OCI-LY3 (cell line): ENCODE data around the gene SGPP2.
A peak's percentile ranks its signal among the peaks of the same experiment; 100 is the strongest.

Experiments
- H2AFZ ChIP-seq: fragments of 200-600, 300-600 bp; shearing (Covaris generic); 2 replicates; pipeline ENCODE4 v1.6.0; 2014; ENCODE audit warnings: antibody characterized with exemption, low read depth, low read length
- H3K27ac ChIP-seq: fragments of 200-600, 300-600 bp; sonication (generic); 2 replicates; pipeline ENCODE4 v1.5.1; 2014; ENCODE audit warnings: mild to moderate bottlenecking, low read length, moderate library complexity, mixed read lengths
- H3K27me3 ChIP-seq: fragments of 200-600, 300-600 bp; sonication (generic); 2 replicates; pipeline ENCODE4 v1.6.1; 2014; ENCODE audit warnings: low read depth, low read length, mixed read lengths
- H3K36me3 ChIP-seq: fragments of 200-600, 300-600 bp; sonication (generic); replicated peaks from 2 replicates; pipeline ENCODE3; 2014; ENCODE audit warnings: low read depth, low read length, mixed read lengths
- H3K4me1 ChIP-seq: fragments of 300-600, 200-600 bp; sonication (generic); 2 replicates; pipeline ENCODE4 v1.6.1; 2014; ENCODE audit warnings: low read length, mixed read lengths
- H3K4me2 ChIP-seq: fragments of 200-600, 300-600 bp; sonication (generic); 2 replicates; pipeline ENCODE4 v1.6.1; 2014; ENCODE audit warnings: low read length, mixed read lengths
- H3K4me3 ChIP-seq: fragments of 300-600, 200-600 bp; sonication (generic); 2 replicates; pipeline ENCODE4 v1.5.1; 2014; ENCODE audit warnings: antibody characterized with exemption, mild to moderate bottlenecking, low read length, moderate library complexity
- H3K79me2 ChIP-seq: fragments of 300-600, 200-600 bp; shearing (Covaris generic); 2 replicates; pipeline ENCODE4 v1.6.1; 2014; ENCODE audit warnings: mild to moderate bottlenecking, low read length, mixed read lengths
- H3K9ac ChIP-seq: fragments of 300-600, 200-600 bp; shearing (Covaris generic); 2 replicates; pipeline ENCODE4 v1.6.0; 2014; ENCODE audit warnings: mild to moderate bottlenecking, low read length, moderate library complexity
- H3K9me3 ChIP-seq: fragments of 200-600, 300-600 bp; shearing (Covaris generic); 2 replicates; pipeline ENCODE4 v1.6.1; 2014; ENCODE audit warnings: low read length, mixed read lengths; ENCODE audit not compliant: insufficient read depth
- H4K20me1 ChIP-seq: fragments of 200-600, 300-600 bp; sonication (generic); 2 replicates; pipeline ENCODE4 v1.6.1; 2016; ENCODE audit warnings: low read length, mixed read lengths; ENCODE audit not compliant: insufficient read depth
- EZH2phosphoT487 ChIP-seq: fragments of 200-600 bp; shearing (Covaris generic); IDR thresholded peaks from 2 replicates; pipeline ENCODE4 v1.6.1; 2018; ENCODE audit warnings: antibody characterized with exemption, mixed run types, low read depth
- TF ChIP-seq, protein P1 (sequence below): fragments of 200-600, 300-600 bp; sonication (generic); IDR thresholded peaks from 2 replicates; pipeline ENCODE4 v1.5.1; 2014; ENCODE audit warnings: antibody characterized with exemption, low read length, low read depth

Gene SGPP2

DNA sequence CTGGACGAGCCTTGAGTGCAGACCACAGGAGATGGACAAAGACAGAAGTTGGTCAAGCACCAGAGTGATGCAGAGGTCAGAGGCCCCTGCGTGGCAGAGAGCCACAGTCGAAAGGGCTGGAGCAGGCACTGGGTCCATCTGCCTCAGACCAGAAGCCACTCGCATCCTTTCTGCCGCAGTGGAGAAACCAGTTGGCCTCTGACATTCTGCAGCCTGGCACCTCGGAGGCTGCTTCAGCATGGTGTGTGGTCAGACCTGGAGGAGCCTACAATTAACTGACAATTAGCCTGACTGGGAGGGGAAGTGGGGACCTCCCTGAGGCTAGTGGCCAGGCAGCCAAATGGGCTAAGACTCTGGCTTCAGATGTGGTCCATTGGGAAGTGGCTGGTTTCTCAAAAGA, 111.1 kb downstream of the SGPP2 start:
- Histone ChIP-seq H3K9ac (no peak overlapping the region), H3K4me1 (peaks cover 15% of the 10 kb centered on the region), H3K36me3 (no peaks in the 10 kb centered on the region), H3K9me3 (no peaks in the 10 kb centered on the region), H3K79me2 (no peaks in the 10 kb centered on the region), H2AFZ (no peak overlapping the region), H3K4me2 (no peak overlapping the region), H4K20me1 (no peaks in the 10 kb centered on the region), H3K4me3 (no peak overlapping the region), H3K27me3 (no peaks in the 10 kb centered on the region), H3K27ac (no peak overlapping the region)
- no peak for TF ChIP-seq EZH2phosphoT487
- TF ChIP-seq, protein P1, sequence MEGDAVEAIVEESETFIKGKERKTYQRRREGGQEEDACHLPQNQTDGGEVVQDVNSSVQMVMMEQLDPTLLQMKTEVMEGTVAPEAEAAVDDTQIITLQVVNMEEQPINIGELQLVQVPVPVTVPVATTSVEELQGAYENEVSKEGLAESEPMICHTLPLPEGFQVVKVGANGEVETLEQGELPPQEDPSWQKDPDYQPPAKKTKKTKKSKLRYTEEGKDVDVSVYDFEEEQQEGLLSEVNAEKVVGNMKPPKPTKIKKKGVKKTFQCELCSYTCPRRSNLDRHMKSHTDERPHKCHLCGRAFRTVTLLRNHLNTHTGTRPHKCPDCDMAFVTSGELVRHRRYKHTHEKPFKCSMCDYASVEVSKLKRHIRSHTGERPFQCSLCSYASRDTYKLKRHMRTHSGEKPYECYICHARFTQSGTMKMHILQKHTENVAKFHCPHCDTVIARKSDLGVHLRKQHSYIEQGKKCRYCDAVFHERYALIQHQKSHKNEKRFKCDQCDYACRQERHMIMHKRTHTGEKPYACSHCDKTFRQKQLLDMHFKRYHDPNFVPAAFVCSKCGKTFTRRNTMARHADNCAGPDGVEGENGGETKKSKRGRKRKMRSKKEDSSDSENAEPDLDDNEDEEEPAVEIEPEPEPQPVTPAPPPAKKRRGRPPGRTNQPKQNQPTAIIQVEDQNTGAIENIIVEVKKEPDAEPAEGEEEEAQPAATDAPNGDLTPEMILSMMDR, result no peak

DNA sequence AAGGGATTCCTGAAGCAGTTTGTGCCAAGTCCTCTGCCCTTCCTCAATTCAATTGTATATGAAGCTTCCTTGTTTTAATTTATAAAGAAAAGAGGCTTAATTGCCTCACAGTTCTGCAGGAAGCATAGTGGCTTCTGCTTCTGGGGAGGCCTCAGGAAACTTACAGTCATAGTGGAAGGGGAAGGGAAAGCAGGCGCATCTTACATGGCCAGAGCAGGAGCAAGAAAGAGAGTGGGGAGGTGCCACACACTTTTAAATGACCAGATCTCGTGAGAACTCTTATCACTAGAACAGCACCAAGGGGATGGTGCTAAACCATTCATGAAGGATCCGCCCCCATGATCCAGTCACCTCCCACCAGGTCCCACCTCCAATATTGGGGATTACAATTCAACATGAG, 114.2 kb downstream of the SGPP2 start:
- Histone ChIP-seq H3K9me3 (no peaks in the 10 kb centered on the region), H4K20me1 (no peaks in the 10 kb centered on the region), H3K27ac (no peak overlapping the region), H3K4me2 (peak overlapping the region; percentile 30; the same call in 1 of the 2 replicates), H2AFZ (no peak overlapping the region), H3K27me3 (no peaks in the 10 kb centered on the region), H3K79me2 (no peaks in the 10 kb centered on the region), H3K4me1 (peaks cover 15% of the 10 kb centered on the region), H3K4me3 (no peak overlapping the region), H3K9ac (no peak overlapping the region), H3K36me3 (no peaks in the 10 kb centered on the region)
- no peak for TF ChIP-seq EZH2phosphoT487
- TF ChIP-seq, protein P1, result no peak

DNA sequence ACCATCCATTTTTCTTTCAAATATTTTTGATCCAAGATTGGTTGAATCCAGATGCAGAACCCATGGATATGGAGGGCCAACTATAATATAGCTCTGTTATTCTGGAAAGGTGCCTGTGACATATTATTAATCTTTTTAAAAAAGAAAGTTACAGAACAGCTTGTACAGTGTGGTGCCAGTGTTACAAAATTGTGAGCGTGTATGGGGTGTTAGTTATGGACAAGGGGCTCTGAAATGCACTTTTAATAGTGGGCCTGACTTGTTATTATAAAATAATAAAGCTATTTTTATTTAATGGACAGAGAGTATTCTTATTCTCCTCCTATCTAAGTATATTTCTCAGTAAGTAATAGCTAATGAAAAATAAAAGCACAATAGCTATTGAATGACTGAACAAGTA, 120.3 kb downstream of the SGPP2 start:
- Histone ChIP-seq H3K4me3 (no peak overlapping the region), H3K27ac (no peak overlapping the region), H3K4me2 (no peak overlapping the region), H3K9ac (no peak overlapping the region), H3K4me1 (peaks cover 5% of the 10 kb centered on the region; the same call in 1 of the 2 replicates), H3K79me2 (no peaks in the 10 kb centered on the region), H3K9me3 (no peaks in the 10 kb centered on the region), H3K36me3 (no peaks in the 10 kb centered on the region), H4K20me1 (no peaks in the 10 kb centered on the region), H3K27me3 (no peaks in the 10 kb centered on the region), H2AFZ (no peak overlapping the region)
- TF ChIP-seq, protein P1, result no peak
- TF ChIP-seq EZH2phosphoT487, result no peak

DNA sequence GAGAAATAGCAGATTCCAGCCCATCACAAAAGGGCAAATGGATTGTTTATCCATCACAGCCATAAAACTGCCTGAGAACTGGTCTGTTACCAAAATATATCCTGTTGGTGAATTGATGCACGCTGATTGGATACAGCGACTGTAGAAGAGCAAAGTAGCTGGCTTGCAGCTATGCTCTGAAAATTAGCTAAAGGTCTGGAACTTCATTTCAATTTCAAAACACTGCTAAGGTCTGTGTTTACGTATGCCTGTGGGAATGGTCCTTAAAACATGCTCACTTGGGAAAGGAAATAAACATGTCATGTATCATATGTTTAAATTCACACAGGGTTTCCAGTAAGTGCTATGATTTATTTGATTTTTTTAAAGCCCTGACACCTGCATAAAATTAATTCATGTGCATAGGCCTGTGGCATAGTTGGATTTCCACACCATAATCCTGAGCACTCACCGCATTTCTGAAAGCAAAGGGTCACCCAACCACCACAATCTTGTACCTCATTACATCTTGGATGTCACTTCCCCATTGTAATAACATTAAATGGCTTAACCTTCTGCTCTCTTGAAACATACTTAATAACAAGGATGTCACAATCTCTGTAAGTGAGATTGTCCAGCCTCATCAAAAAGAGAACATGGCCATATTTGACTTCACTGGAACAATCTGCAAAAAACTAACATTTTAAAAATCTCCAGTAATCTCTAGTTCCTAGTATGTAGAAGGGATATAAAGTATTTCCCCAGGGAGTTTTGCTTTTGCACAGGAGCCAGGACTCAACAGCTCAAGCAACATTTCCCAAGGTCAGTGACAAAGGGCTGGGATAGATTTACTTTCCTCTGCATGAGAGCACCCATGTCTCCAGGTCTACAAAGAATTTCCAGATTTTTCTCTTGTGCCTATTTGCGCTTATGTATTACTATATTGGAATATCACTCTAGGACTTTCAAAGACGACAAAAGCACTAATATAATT, 121.8 kb downstream of the SGPP2 start:
- TF ChIP-seq, protein P1, result no peak
- no peak for TF ChIP-seq EZH2phosphoT487
- H3K4me1 ChIP-seq, result peaks cover 5% of the 10 kb centered on the region; the same call in 1 of the 2 replicates
- no peak overlapping the region for H3K4me3 ChIP-seq
- no peaks in the 10 kb centered on the region for H3K9me3 ChIP-seq
- no peaks in the 10 kb centered on the region for H3K27me3 ChIP-seq
- no peak overlapping the region for H3K9ac ChIP-seq
- no peaks in the 10 kb centered on the region for H3K79me2 ChIP-seq
- no peaks in the 10 kb centered on the region for H3K36me3 ChIP-seq
- no peak overlapping the region for H3K27ac ChIP-seq
- H3K4me2 ChIP-seq, result no peak overlapping the region
- no peak overlapping the region for H2AFZ ChIP-seq
- no peaks in the 10 kb centered on the region for H4K20me1 ChIP-seq
